WTC11 (cell line): ENCODE results near the gene ATAD3C.

ENCODE experiments used
- ELF4 ChIP-seq: sonication (generic); formaldehyde crosslinking; IDR thresholded peaks from 2 replicates; pipeline ENCODE4 v1.8.1; 2022; ENCODE audit warnings: low read depth, mild to moderate bottlenecking, moderate library complexity, missing genetic modification reagents
- ETV6 ChIP-seq: sonication (generic); formaldehyde crosslinking; IDR thresholded peaks from 2 replicates; pipeline ENCODE4 v1.8.1; 2022; ENCODE audit warnings: mild to moderate bottlenecking, missing genetic modification reagents
- JAZF1 ChIP-seq: fragments of 250-450 bp; sonication (Bioruptor Pico); IDR thresholded peaks from 2 replicates; pipeline ENCODE4 v1.9.0; 2021; ENCODE audit warnings: moderate library complexity, mild to moderate bottlenecking, inconsistent platforms
- JUN ChIP-seq: sonication (generic); formaldehyde crosslinking; IDR thresholded peaks from 2 replicates; pipeline ENCODE4 v1.8.0; 2023; ENCODE audit warnings: mild to moderate bottlenecking, missing genetic modification reagents
- NFE2L1 ChIP-seq: sonication (generic); formaldehyde crosslinking; IDR thresholded peaks from 2 replicates; pipeline ENCODE4 v1.8.1; 2023; ENCODE audit warnings: missing genetic modification reagents
- NR2C2 ChIP-seq: sonication (generic); formaldehyde crosslinking; IDR thresholded peaks from 2 replicates; pipeline ENCODE4 v1.8.0; 2022; ENCODE audit warnings: mild to moderate bottlenecking, missing genetic modification reagents
- OVOL2 ChIP-seq: fragments of 250-450 bp; sonication (Bioruptor Pico); IDR thresholded peaks from 2 replicates; pipeline ENCODE4 v1.9.0; 2021; ENCODE audit warnings: mild to moderate bottlenecking, borderline replicate concordance
- TEAD1 ChIP-seq: sonication (generic); formaldehyde crosslinking; IDR thresholded peaks from 2 replicates; pipeline ENCODE4 v1.8.0; 2022; ENCODE audit warnings: mild to moderate bottlenecking, missing genetic modification reagents
- ZNF232 ChIP-seq: sonication (generic); formaldehyde crosslinking; IDR thresholded peaks from 2 replicates; pipeline ENCODE4 v1.8.0; 2022; ENCODE audit warnings: mild to moderate bottlenecking, missing genetic modification reagents
- TF ChIP-seq, protein P1 (sequence below): fragments of 200-600 bp; IDR thresholded peaks from 2 replicates; pipeline ENCODE4 v1.8.0; 2022; ENCODE audit warnings: antibody characterized with exemption
- TF ChIP-seq, protein P2 (sequence below): sonication (generic); formaldehyde crosslinking; IDR thresholded peaks from 2 replicates; pipeline ENCODE4 v1.8.1; 2022; ENCODE audit warnings: missing genetic modification reagents, borderline replicate concordance
- TF ChIP-seq, protein P3 (sequence below): sonication (generic); formaldehyde crosslinking; IDR thresholded peaks from 2 replicates; pipeline ENCODE4 v1.8.1; 2023; ENCODE audit warnings: mild to moderate bottlenecking, missing genetic modification reagents, borderline replicate concordance
- TF ChIP-seq, protein P4 (sequence below): fragments of 250-450 bp; sonication (Bioruptor Pico); IDR thresholded peaks from 2 replicates; pipeline ENCODE4 v1.8.0; 2021; ENCODE audit warnings: mild to moderate bottlenecking

DNA sequence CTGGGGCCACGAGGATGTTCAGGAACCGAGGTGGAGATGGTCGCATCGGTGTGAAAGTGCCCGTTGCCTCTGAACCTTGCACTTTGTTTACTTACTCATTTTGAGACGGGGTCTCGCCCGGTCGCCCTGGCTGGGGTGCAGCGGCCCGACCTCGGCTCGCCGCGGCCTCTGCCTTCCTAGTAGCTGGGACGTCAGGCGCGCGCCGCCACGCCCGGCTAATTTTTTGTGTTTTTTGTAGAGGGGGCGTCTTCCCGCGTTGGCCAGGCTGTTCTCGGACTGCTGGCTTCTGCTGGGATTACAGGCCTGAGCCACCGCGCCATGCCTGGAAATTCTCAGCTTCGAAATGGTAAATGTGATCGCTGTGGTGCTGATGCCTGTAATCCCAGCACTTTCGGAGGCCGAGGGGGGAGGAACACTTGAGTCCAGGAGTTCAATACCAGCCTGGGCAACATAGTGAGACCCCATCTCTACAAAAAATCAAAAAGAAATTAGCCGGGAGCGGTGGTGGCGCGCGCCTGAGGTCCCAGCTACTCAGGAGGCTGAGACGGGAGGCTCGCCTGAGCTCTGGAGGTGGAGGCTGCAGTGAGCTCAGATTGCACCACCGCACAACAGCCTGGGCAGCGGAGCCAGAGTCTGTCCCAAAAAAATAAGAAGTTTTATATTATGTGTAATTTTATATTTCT is 41.7 kb upstream of the ATAD3C start:
- TF ChIP-seq ZNF232 (no peak), NR2C2 (CRISPR knock-in tag) (no peak), ELF4 (no peak), ETV6 (CRISPR knock-in tag) (no peak), TEAD1 (no peak), NFE2L1 (CRISPR knock-in tag) (no peak), JUN (CRISPR knock-in tag) (no peak), JAZF1 (CRISPR knock-in tag) (no peak), OVOL2 (no peak)
- TF ChIP-seq, protein P1, sequence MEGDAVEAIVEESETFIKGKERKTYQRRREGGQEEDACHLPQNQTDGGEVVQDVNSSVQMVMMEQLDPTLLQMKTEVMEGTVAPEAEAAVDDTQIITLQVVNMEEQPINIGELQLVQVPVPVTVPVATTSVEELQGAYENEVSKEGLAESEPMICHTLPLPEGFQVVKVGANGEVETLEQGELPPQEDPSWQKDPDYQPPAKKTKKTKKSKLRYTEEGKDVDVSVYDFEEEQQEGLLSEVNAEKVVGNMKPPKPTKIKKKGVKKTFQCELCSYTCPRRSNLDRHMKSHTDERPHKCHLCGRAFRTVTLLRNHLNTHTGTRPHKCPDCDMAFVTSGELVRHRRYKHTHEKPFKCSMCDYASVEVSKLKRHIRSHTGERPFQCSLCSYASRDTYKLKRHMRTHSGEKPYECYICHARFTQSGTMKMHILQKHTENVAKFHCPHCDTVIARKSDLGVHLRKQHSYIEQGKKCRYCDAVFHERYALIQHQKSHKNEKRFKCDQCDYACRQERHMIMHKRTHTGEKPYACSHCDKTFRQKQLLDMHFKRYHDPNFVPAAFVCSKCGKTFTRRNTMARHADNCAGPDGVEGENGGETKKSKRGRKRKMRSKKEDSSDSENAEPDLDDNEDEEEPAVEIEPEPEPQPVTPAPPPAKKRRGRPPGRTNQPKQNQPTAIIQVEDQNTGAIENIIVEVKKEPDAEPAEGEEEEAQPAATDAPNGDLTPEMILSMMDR: no peak
- TF ChIP-seq, protein P2, sequence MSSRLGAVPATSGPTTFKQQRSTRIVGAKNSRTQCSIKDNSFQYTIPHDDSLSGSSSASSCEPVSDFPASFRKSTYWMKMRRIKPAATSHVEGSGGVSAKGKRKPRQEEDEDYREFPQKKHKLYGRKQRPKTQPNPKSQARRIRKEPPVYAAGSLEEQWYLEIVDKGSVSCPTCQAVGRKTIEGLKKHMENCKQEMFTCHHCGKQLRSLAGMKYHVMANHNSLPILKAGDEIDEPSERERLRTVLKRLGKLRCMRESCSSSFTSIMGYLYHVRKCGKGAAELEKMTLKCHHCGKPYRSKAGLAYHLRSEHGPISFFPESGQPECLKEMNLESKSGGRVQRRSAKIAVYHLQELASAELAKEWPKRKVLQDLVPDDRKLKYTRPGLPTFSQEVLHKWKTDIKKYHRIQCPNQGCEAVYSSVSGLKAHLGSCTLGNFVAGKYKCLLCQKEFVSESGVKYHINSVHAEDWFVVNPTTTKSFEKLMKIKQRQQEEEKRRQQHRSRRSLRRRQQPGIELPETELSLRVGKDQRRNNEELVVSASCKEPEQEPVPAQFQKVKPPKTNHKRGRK: no peak
- TF ChIP-seq, protein P3, sequence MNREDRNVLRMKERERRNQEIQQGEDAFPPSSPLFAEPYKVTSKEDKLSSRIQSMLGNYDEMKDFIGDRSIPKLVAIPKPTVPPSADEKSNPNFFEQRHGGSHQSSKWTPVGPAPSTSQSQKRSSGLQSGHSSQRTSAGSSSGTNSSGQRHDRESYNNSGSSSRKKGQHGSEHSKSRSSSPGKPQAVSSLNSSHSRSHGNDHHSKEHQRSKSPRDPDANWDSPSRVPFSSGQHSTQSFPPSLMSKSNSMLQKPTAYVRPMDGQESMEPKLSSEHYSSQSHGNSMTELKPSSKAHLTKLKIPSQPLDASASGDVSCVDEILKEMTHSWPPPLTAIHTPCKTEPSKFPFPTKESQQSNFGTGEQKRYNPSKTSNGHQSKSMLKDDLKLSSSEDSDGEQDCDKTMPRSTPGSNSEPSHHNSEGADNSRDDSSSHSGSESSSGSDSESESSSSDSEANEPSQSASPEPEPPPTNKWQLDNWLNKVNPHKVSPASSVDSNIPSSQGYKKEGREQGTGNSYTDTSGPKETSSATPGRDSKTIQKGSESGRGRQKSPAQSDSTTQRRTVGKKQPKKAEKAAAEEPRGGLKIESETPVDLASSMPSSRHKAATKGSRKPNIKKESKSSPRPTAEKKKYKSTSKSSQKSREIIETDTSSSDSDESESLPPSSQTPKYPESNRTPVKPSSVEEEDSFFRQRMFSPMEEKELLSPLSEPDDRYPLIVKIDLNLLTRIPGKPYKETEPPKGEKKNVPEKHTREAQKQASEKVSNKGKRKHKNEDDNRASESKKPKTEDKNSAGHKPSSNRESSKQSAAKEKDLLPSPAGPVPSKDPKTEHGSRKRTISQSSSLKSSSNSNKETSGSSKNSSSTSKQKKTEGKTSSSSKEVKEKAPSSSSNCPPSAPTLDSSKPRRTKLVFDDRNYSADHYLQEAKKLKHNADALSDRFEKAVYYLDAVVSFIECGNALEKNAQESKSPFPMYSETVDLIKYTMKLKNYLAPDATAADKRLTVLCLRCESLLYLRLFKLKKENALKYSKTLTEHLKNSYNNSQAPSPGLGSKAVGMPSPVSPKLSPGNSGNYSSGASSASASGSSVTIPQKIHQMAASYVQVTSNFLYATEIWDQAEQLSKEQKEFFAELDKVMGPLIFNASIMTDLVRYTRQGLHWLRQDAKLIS (CRISPR knock-in tag): no peak
- TF ChIP-seq, protein P4, sequence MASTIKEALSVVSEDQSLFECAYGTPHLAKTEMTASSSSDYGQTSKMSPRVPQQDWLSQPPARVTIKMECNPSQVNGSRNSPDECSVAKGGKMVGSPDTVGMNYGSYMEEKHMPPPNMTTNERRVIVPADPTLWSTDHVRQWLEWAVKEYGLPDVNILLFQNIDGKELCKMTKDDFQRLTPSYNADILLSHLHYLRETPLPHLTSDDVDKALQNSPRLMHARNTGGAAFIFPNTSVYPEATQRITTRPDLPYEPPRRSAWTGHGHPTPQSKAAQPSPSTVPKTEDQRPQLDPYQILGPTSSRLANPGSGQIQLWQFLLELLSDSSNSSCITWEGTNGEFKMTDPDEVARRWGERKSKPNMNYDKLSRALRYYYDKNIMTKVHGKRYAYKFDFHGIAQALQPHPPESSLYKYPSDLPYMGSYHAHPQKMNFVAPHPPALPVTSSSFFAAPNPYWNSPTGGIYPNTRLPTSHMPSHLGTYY (CRISPR knock-in tag): no peak
